ENCODE data around the gene CETP.

CETP gene

GRCh38 chr16:57020651-57021050, 58.9 kb downstream of the CETP start:
- DNase-seq (ENCODE audit: low spot score): no peak

- DNase-seq (ENCODE audit: low spot score): no peak
Measured at GRCh38 chr16:57021757-57022156, 60.0 kb downstream of the CETP start.

DNA sequence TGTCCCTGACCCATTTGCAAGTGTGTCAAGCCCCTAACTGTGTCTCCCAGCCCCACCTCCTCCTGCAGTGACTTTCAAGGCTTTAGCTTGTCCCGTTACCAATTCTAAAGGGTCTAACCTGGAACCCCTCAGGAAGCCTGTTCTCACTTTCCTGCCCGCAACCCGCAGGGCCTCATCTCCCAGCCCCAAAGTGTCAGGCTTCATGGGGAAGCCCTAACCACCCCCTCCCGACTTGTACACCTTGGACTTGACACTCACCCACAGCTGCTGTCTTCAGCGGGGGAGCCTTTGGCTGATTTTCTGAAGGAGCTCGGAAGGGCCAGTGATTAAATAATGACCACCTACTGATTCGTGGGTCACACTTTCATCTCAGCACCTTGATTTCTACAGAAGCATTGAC, 60.7 kb downstream of the CETP start:
- DNase-seq (ENCODE audit: low spot score): no peak

GRCh38 chr16:57023541-57024249, 61.9 kb downstream of the CETP start:
- DNase-seq (ENCODE audit: low spot score): no peak

GRCh38 chr16:57024894-57025680, 63.3 kb downstream of the CETP start:
- no peak for DNase-seq (ENCODE audit: low spot score)

- DNase-seq (ENCODE audit: low spot score): no peak
Measured at GRCh38 chr16:57025941-57026777, 64.4 kb downstream of the CETP start.

DNA sequence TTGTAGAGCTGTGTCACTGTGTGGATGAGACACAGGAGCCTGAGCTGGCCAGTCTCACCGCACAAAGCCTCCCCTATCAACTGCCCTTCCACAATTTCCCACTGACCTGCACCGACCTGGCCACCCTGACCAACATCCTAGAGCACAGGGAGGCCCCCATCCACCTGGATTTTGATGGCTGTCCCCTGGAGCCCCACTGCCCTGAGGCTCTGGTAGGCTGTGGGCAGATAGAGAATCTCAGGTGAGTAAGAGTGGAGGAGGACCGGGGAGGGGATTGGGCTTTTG, 65.0 kb downstream of the CETP start:
- DNase-seq (ENCODE audit: low spot score): no peak

GRCh38 chr16:57027067-57027466, 65.3 kb downstream of the CETP start:
- DNase-seq (ENCODE audit: low spot score): no peak

GRCh38 chr16:57028086-57028485, 66.3 kb downstream of the CETP start:
- no peak for DNase-seq (ENCODE audit: low spot score)

GRCh38 chr16:57029161-57030160, 67.7 kb downstream of the CETP start:
- DNase-seq (ENCODE audit: low spot score): no peak

GRCh38 chr16:57030346-57030902, 68.7 kb downstream of the CETP start:
- DNase-seq (ENCODE audit: low spot score): no peak

GRCh38 chr16:57031156-57031555, 69.4 kb downstream of the CETP start:
- no peak for DNase-seq (ENCODE audit: low spot score)

DNA sequence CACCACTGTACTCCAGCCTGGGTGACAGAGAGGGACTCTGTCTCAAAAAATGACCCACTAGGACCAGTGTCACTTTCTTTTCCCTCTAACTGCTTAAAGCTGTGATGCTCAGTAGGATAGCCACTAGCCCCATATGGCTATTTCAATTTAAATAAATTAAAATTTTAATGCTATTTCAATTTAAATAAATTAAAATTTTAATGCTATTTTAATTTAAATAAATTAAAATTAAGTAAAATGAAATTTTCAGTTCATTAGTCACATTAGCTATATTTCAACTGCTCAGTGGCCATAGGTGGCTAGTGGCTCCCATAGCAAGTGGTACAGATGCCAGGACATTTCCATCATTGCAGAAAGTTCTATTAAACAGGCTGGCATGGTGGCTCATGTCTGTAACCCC, 70.6 kb downstream of the CETP start:
- no peak for DNase-seq (ENCODE audit: low spot score)

DNA sequence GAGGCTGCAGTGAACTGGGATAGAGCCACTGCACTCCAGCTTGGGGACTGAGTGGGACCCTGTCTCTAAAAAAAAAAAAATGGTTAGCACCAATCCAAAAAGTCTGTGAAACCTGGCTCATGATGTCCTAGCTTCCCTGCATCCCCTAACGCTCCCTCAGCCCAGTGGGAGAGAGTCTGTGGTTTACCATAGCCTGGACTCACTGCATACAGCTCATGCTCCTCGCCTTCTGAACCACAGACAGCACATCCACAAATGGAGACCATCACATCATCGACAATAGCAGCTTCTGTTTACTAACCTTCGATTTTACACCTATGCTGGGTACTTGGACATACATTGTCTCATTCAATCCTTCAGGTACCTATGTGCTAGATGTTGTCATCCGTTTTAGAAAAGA, 71.2 kb downstream of the CETP start:
- DNase-seq (ENCODE audit: low spot score): no peak

All from putamen (tissue), 1 donor.